Hepatocyte (in vitro differentiated cells): ENCODE data around the gene PPIG.

Experiments used
- CTCF ChIP-seq: fragments of 200-600 bp; sonication (generic); IDR thresholded peaks from 2 replicates; pipeline ENCODE4 v1.5.1; 2016; ENCODE audit warnings: antibody characterized with exemption, mild to moderate bottlenecking; ENCODE audit not compliant: poor library complexity
- EZH2 ChIP-seq: fragments of 200-600 bp; sonication (generic); IDR thresholded peaks from 2 replicates; pipeline ENCODE4 v1.6.1; 2016; ENCODE audit warnings: antibody characterized with exemption, mild to moderate bottlenecking, borderline replicate concordance
- EZH2phosphoT487 ChIP-seq: fragments of 200-600 bp; sonication (generic); IDR thresholded peaks from one replicate; pipeline ENCODE4 v1.6.1; 2018; ENCODE audit warnings: antibody characterized with exemption, mild to moderate bottlenecking, low read depth, moderate library complexity; ENCODE audit not compliant: unreplicated experiment, severe bottlenecking

- TF ChIP-seq CTCF (no peak), EZH2 (no peak), EZH2phosphoT487 (no peak)
These were observed 99.4 kb downstream of the PPIG start for GRCh38 chr2:169683425-169684134.
